ENCODE measurements around the gene PVALEF.

Gene PVALEF

GRCh38 chr17:81165246-81166032, at the start of gene PVALEF:
Gene PVALEF, plus strand, starts transcription at chr17:81165507. Its CDS starts 15,720 bp downstream, at chr17:81181227.
- DNase-seq (ENCODE audit: low spot score) = peak; percentile 17

GRCh38 chr17:81115749-81116464, 49.4 kb upstream of the PVALEF start:
- peak; percentile 48 for DNase-seq (ENCODE audit: low spot score)

GRCh38 chr17:81116704-81117103, 48.6 kb upstream of the PVALEF start:
- DNase-seq (ENCODE audit: low spot score) = no peak

GRCh38 chr17:81117672-81118198, 47.6 kb upstream of the PVALEF start:
- no peak for DNase-seq (ENCODE audit: low spot score)

GRCh38 chr17:81118308-81119221, 46.7 kb upstream of the PVALEF start:
- no peak for DNase-seq (ENCODE audit: low spot score)

- peak; percentile 87 for DNase-seq (ENCODE audit: low spot score)
Observed at GRCh38 chr17:81119223-81120148, 45.8 kb upstream of the PVALEF start.

- DNase-seq (ENCODE audit: low spot score) = peak; percentile 51
Observed at GRCh38 chr17:81120149-81120484, 45.2 kb upstream of the PVALEF start.

- no peak for DNase-seq (ENCODE audit: low spot score)
Observed at GRCh38 chr17:81120695-81121621, 44.3 kb upstream of the PVALEF start.

GRCh38 chr17:81121841-81122733, 43.2 kb upstream of the PVALEF start:
- DNase-seq (ENCODE audit: low spot score) = no peak

GRCh38 chr17:81123052-81124048, 42.0 kb upstream of the PVALEF start:
- peak; percentile 82 for DNase-seq (ENCODE audit: low spot score)

GRCh38 chr17:81124377-81124776, 40.9 kb upstream of the PVALEF start:
- DNase-seq (ENCODE audit: low spot score) = no peak

GRCh38 chr17:81125573-81126081, 39.7 kb upstream of the PVALEF start:
- DNase-seq (ENCODE audit: low spot score) = no peak

- DNase-seq (ENCODE audit: low spot score) = no peak
Observed at GRCh38 chr17:81126281-81127132, 38.8 kb upstream of the PVALEF start.

GRCh38 chr17:81127133-81127455, 38.2 kb upstream of the PVALEF start:
- no peak for DNase-seq (ENCODE audit: low spot score)

- DNase-seq (ENCODE audit: low spot score) = no peak
Observed at GRCh38 chr17:81127526-81128177, 37.7 kb upstream of the PVALEF start.

- DNase-seq (ENCODE audit: low spot score) = no peak
Observed at GRCh38 chr17:81128338-81128737, 37.0 kb upstream of the PVALEF start.
